PFSK-1 (cell line): ENCODE results near the gene HEXA.

Experiments used
- FOXP2 ChIP-seq: optimal IDR thresholded peaks from 2 replicates; pipeline ENCODE3; 2011; ENCODE audit warnings: borderline replicate concordance, control low read depth, inconsistent platforms; ENCODE audit not compliant: insufficient read depth; ENCODE audit errors: extremely low read length, extremely low read depth
- POLR2AphosphoS5 ChIP-seq: IDR thresholded peaks from 2 replicates; pipeline ENCODE4 v1.6.1; 2012; ENCODE audit warnings: low read depth, mild to moderate bottlenecking, control low read depth, low read length, moderate library complexity
- REST ChIP-seq, 2 experiments: IDR thresholded peaks; 2 replicates each; pipeline versions ENCODE4 v1.6.1 to v1.8.0; 2011 to 2012; ENCODE audit warnings: low read depth in 2 of 2, low read length in 2 of 2, control low read depth in 1 of 2, inconsistent platforms in 1 of 2, mild to moderate bottlenecking in 1 of 2, moderate library complexity in 1 of 2; ENCODE audit not compliant: insufficient read depth in 1 of 2
- SIN3A ChIP-seq: IDR thresholded peaks from 2 replicates; pipeline ENCODE4 v1.6.1; 2012; ENCODE audit warnings: mild to moderate bottlenecking, low read length, moderate library complexity, borderline replicate concordance; ENCODE audit not compliant: insufficient read depth
- TAF1 ChIP-seq: IDR thresholded peaks from 2 replicates; pipeline ENCODE4 v1.6.1; 2012; ENCODE audit warnings: low read length, control low read depth, borderline replicate concordance; ENCODE audit not compliant: insufficient read depth

Gene HEXA

GRCh38 chr15:72387741-72388140 is 11.9 kb upstream of the HEXA start:
- TF ChIP-seq FOXP2 (no peak), TAF1 (no peak), REST (IDR thresholded peaks at IDR 0.05; ENCODE audit: insufficient read depth in 1 of 2, low read depth in 2 of 2, low read length in 2 of 2) (no peak), POLR2AphosphoS5 (no peak), SIN3A (no peak)

- no peak for TF ChIP-seq REST (IDR thresholded peaks at IDR 0.05; ENCODE audit: insufficient read depth in 1 of 2, low read depth in 2 of 2, low read length in 2 of 2)
- no peak for TF ChIP-seq POLR2AphosphoS5
- no peak for TF ChIP-seq FOXP2
- no peak for TF ChIP-seq SIN3A
- no peak for TF ChIP-seq TAF1
Measured at GRCh38 chr15:72382146-72382545, 6.3 kb upstream of the HEXA start.

- TF ChIP-seq SIN3A (no peak), TAF1 (no peak), REST (IDR thresholded peaks at IDR 0.05; ENCODE audit: insufficient read depth in 1 of 2, low read depth in 2 of 2, low read length in 2 of 2) (no peak), FOXP2 (no peak), POLR2AphosphoS5 (no peak)
Measured at GRCh38 chr15:72380743-72381142, 4.9 kb upstream of the HEXA start.

GRCh38 chr15:72379856-72380430 is 4.1 kb upstream of the HEXA start:
- no peak for TF ChIP-seq FOXP2
- no peak for TF ChIP-seq SIN3A
- TF ChIP-seq POLR2AphosphoS5, result no peak
- no peak for TF ChIP-seq REST (IDR thresholded peaks at IDR 0.05; ENCODE audit: insufficient read depth in 1 of 2, low read depth in 2 of 2, low read length in 2 of 2)
- no peak for TF ChIP-seq TAF1

- no peak for TF ChIP-seq SIN3A
Measured at GRCh38 chr15:72377331-72377730, 1.5 kb upstream of the HEXA start.

- TF ChIP-seq TAF1, result no peak
- no peak for TF ChIP-seq FOXP2
- no peak for TF ChIP-seq POLR2AphosphoS5
- TF ChIP-seq SIN3A, result no peak
- no peak for TF ChIP-seq REST (IDR thresholded peaks at IDR 0.05; ENCODE audit: insufficient read depth in 1 of 2, low read depth in 2 of 2, low read length in 2 of 2)
Measured at GRCh38 chr15:72375501-72375845, 341 bp downstream of the HEXA start.
